ENCODE data around the gene GSTM4.
"Not testable (repeated sequence)": the region's sequence is repeated elsewhere in the genome, so short reads cannot be mapped to it uniquely, and the experiment has no call there.

Gene GSTM4

DNA sequence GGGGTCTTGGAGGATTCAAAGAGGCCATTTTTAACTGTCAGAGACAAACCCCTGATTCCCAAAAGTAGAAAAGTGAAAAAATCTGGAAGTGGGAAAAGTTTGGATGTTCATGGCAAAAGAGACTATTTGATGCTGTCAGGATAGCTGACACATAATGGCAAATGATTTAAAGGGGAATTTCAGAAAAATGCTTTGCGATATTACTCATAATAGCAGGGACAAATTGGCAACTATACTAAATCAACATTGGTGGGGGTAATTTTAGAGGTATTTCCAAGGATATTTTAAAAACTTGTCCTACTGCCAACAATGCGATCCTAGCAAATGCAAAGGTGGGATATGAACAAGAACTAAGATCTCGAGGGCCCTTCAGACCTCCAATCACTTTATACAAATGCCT lies 5.3 kb upstream of the GSTM4 start:
- Histone ChIP-seq H3K4me1 (ENCODE audit: control insufficient read depth in 1 of 2, insufficient read depth in 2 of 2, low read length in 2 of 2) (peaks cover 15 to 20% of the 10 kb centered on the region in 2 donors), H3K4me3 (ENCODE audit: low read depth in 1 of 2, low read length in 2 of 2) (no peak overlapping the region), H3K9me3 (ENCODE audit: control insufficient read depth in 1 of 2, low read length in 2 of 2) (no peaks in the 10 kb centered on the region)

DNA sequence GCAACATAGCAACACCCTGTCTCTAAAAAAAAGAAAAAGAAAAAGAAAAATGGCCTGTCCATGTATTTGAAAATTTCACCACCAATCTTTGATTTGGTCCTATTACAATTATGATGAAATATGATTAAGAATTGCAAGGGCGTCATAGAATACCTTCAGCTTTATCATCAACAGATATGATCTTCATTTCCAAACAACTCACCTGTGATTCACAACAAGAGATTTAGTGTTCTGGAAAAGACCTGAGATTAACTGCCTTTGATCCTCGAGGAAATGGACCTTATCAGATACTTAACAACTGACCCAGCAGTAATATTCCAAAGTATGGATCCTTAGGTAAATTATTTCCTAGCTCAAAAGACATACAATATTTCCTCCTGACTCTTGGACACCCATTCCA lies 3.5 kb upstream of the GSTM4 start:
- Histone ChIP-seq H3K4me3 (ENCODE audit: low read depth in 1 of 2, low read length in 2 of 2) (no peak overlapping the region), H3K36me3 (ENCODE audit: control insufficient read depth in 1 of 2, insufficient read depth in 2 of 2, low read length in 2 of 2) (no peaks in the 10 kb centered on the region), H3K9me3 (ENCODE audit: control insufficient read depth in 1 of 2, low read length in 2 of 2) (no peaks in the 10 kb centered on the region), H3K27me3 (ENCODE audit: control insufficient read depth in 1 of 2, insufficient read depth in 2 of 2, low read length in 2 of 2) (no peaks in the 10 kb centered on the region), H3K9ac (ENCODE audit: low read depth in 1 of 2, low read length in 2 of 2) (no peak overlapping the region), H3K27ac (ENCODE audit: low read depth, low read length) (no peak overlapping the region), H3K4me1 (ENCODE audit: control insufficient read depth in 1 of 2, insufficient read depth in 2 of 2, low read length in 2 of 2) (peaks cover 20 to 22% of the 10 kb centered on the region in 2 donors)

More for the DNA sequence above, 5.3 kb upstream of the GSTM4 start:
- no peak overlapping the region for H3K27ac ChIP-seq (ENCODE audit: low read depth, low read length)
- no peaks in the 10 kb centered on the region for H3K36me3 ChIP-seq (ENCODE audit: control insufficient read depth in 1 of 2, insufficient read depth in 2 of 2, low read length in 2 of 2)
- H3K27me3 ChIP-seq (ENCODE audit: control insufficient read depth in 1 of 2, insufficient read depth in 2 of 2, low read length in 2 of 2) = no peaks in the 10 kb centered on the region
- no peak overlapping the region for H3K9ac ChIP-seq (ENCODE audit: low read depth in 1 of 2, low read length in 2 of 2)

DNA sequence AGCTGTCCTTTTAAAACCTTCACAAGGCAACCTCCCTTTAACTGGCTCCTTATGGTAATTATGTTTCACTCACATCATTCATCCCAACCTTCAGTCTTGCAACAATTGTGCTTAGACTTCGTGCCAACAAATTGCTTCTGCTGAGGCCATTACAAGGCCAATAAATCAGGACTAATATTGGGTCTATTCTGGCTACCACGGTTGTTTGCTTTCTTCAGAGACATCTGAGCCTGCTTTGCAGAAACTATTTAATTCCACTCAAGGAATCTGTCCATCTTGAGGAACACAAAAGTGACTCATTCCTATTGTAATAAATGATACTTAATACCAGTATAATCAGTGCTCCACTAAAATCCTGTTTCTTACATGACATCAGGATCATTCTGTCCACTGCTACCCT lies 2.6 kb upstream of the GSTM4 start:
- Histone ChIP-seq H3K4me3 (ENCODE audit: low read depth in 1 of 2, low read length in 2 of 2) (no peak overlapping the region), H3K4me1 (ENCODE audit: control insufficient read depth in 1 of 2, insufficient read depth in 2 of 2, low read length in 2 of 2) (peaks cover 25 to 29% of the 10 kb centered on the region in 2 donors), H3K9ac (ENCODE audit: low read depth in 1 of 2, low read length in 2 of 2) (no peak overlapping the region), H3K9me3 (ENCODE audit: control insufficient read depth in 1 of 2, low read length in 2 of 2) (no peaks in the 10 kb centered on the region), H3K27me3 (ENCODE audit: control insufficient read depth in 1 of 2, insufficient read depth in 2 of 2, low read length in 2 of 2) (no peaks in the 10 kb centered on the region), H3K27ac (ENCODE audit: low read depth, low read length) (no peak overlapping the region), H3K36me3 (ENCODE audit: control insufficient read depth in 1 of 2, insufficient read depth in 2 of 2, low read length in 2 of 2) (no peaks in the 10 kb centered on the region)

DNA sequence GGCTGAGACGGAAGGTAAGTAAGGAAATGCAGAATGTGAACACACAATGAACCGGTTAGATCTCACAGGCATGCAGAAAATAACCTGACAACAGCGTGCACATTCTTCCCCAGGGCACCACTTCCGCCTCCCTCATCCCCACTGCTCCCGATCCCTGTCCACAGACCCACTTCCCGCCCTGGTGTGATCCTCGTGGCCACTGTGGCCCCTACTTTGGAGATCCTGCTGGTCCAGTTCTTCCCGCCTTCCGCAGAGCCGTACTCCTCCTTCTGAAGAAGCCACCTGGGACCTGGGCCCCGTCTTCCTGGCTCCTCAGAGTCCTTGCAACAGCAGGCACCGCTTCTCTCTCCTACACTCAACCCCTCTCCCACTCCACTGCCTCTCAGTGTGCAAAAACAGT lies 1.4 kb upstream of the GSTM4 start:
- H3K36me3 ChIP-seq (ENCODE audit: control insufficient read depth in 1 of 2, insufficient read depth in 2 of 2, low read length in 2 of 2) = peaks cover 0 to 4% of the 10 kb centered on the region in 2 donors
- H3K27me3 ChIP-seq (ENCODE audit: control insufficient read depth in 1 of 2, insufficient read depth in 2 of 2, low read length in 2 of 2) = no peaks in the 10 kb centered on the region
- H3K4me1 ChIP-seq (ENCODE audit: control insufficient read depth in 1 of 2, insufficient read depth in 2 of 2, low read length in 2 of 2) = peaks cover 33 to 39% of the 10 kb centered on the region in 2 donors
- H3K4me3 ChIP-seq (ENCODE audit: low read depth in 1 of 2, low read length in 2 of 2) = no peak overlapping the region
- no peaks in the 10 kb centered on the region for H3K9me3 ChIP-seq (ENCODE audit: control insufficient read depth in 1 of 2, low read length in 2 of 2)
- no peak overlapping the region for H3K9ac ChIP-seq (ENCODE audit: low read depth in 1 of 2, low read length in 2 of 2)
- H3K27ac ChIP-seq (ENCODE audit: low read depth, low read length) = no peak overlapping the region

DNA sequence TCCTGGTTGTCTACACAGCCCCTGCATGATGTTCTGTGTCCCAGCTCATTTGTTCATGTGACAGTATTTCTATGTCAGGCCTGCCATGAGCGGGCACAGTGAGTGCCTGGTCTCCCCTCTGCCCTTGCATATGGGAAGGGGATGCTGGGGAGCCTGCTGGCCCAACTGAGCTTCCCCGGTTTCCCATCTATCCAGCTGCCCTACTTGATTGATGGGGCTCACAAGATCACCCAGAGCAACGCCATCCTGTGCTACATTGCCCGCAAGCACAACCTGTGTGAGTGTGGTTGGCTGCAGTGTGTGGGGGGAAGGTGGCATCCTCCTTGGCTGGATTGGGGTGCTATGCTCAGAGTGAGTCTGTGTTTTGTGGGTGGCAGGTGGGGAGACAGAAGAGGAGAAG lies 1.5 kb downstream of the GSTM4 start:
- Histone ChIP-seq H3K27ac (ENCODE audit: low read depth, low read length) (no peak overlapping the region), H3K4me1 (ENCODE audit: control insufficient read depth in 1 of 2, insufficient read depth in 2 of 2, low read length in 2 of 2) (peaks cover 33 to 42% of the 10 kb centered on the region in 2 donors), H3K9me3 (ENCODE audit: control insufficient read depth in 1 of 2, low read length in 2 of 2) (no peaks in the 10 kb centered on the region), H3K36me3 (ENCODE audit: control insufficient read depth in 1 of 2, insufficient read depth in 2 of 2, low read length in 2 of 2) (peaks cover 5 to 30% of the 10 kb centered on the region in 2 donors), H3K9ac (ENCODE audit: low read depth in 1 of 2, low read length in 2 of 2) (no peak overlapping the region), H3K4me3 (ENCODE audit: low read depth in 1 of 2, low read length in 2 of 2) (peak overlapping the region; percentile 67 to 90), H3K27me3 (ENCODE audit: control insufficient read depth in 1 of 2, insufficient read depth in 2 of 2, low read length in 2 of 2) (no peaks in the 10 kb centered on the region)

DNA sequence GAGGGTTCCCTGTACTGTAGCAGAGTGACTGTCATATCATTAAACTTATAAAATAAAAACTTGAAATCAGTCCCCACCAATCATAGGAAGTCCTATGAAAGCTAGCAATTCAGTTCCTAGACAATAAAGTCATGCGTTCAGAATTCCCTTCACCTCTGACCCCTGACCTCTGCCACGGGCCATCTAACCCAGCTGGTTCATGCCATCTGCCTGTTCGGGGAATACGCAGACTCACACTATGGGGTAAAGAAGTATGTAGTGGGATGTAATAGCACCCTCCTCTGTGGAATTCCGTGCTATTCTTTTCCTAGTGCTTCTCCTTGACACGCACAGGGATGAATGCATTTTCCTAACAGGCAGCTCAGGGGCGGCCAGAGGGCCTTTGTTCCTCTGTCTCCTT lies 2.1 kb downstream of the GSTM4 start:
- no peaks in the 10 kb centered on the region for H3K9me3 ChIP-seq (ENCODE audit: control insufficient read depth in 1 of 2, low read length in 2 of 2)
- no peak overlapping the region for H3K27ac ChIP-seq (ENCODE audit: low read depth, low read length)
- H3K4me3 ChIP-seq (ENCODE audit: low read depth in 1 of 2, low read length in 2 of 2) = peak overlapping the region in 1 of 2 donors; percentile 90
- H3K4me1 ChIP-seq (ENCODE audit: control insufficient read depth in 1 of 2, insufficient read depth in 2 of 2, low read length in 2 of 2) = peaks cover 33 to 42% of the 10 kb centered on the region in 2 donors
- H3K9ac ChIP-seq (ENCODE audit: low read depth in 1 of 2, low read length in 2 of 2) = no peak overlapping the region
- no peaks in the 10 kb centered on the region for H3K27me3 ChIP-seq (ENCODE audit: control insufficient read depth in 1 of 2, insufficient read depth in 2 of 2, low read length in 2 of 2)
- peaks cover 5 to 30% of the 10 kb centered on the region in 2 donors for H3K36me3 ChIP-seq (ENCODE audit: control insufficient read depth in 1 of 2, insufficient read depth in 2 of 2, low read length in 2 of 2)

DNA sequence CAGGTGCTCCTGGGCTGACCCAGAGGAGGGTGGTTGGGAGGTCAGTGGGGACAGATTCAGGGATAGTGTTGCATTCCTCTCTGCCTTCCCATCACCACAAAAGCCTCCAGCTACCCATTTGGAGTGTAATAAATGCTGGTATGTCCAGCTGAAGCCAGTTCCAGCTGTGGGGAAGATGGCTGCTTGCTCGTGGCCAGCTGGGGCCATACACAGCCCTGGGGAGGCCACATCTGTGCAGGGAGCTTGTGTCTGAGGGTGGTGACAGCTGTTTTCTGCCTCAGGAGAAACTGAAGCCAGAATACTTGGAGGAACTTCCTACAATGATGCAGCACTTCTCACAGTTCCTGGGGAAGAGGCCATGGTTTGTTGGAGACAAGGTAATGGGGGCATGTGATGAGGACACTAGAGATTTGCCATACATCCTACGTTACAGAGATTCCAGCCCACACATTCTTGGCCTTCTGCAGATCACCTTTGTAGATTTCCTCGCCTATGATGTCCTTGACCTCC lies 2.7 kb downstream of the GSTM4 start:
- Histone ChIP-seq H3K36me3 (ENCODE audit: control insufficient read depth in 1 of 2, insufficient read depth in 2 of 2, low read length in 2 of 2) (peaks cover 5 to 30% of the 10 kb centered on the region in 2 donors), H3K4me3 (ENCODE audit: low read depth in 1 of 2, low read length in 2 of 2) (peak overlapping the region in 1 of 2 donors; percentile 10), H3K27ac (ENCODE audit: low read depth, low read length) (no peak overlapping the region), H3K9me3 (ENCODE audit: control insufficient read depth in 1 of 2, low read length in 2 of 2) (no peaks in the 10 kb centered on the region), H3K4me1 (ENCODE audit: control insufficient read depth in 1 of 2, insufficient read depth in 2 of 2, low read length in 2 of 2) (peaks cover 33 to 38% of the 10 kb centered on the region in 2 donors), H3K27me3 (ENCODE audit: control insufficient read depth in 1 of 2, insufficient read depth in 2 of 2, low read length in 2 of 2) (no peaks in the 10 kb centered on the region), H3K9ac (ENCODE audit: low read depth in 1 of 2, low read length in 2 of 2) (no peak overlapping the region)

DNA sequence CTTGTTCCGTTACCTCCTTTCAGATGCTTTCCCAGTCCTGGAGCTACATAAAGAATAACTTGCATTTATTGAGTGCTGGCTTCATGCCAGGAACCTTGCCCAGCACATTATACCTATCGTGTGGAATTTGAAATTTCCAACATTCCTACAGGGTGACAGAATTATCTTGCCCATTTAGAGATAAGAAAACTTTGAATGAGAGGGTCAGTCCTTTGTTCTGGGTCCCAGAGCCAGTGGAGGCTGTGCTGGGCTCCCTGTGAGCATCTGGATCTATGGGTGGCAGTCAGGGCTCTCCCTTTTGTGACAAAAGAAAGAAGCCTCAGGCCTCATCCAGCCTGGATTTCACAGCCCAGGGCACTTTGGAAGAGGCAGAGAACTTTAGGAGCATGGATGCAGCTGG lies 3.2 kb downstream of the GSTM4 start:
- Histone ChIP-seq H3K9ac (ENCODE audit: low read depth in 1 of 2, low read length in 2 of 2) (no peak overlapping the region), H3K36me3 (ENCODE audit: control insufficient read depth in 1 of 2, insufficient read depth in 2 of 2, low read length in 2 of 2) (peaks cover 5 to 30% of the 10 kb centered on the region in 2 donors), H3K9me3 (ENCODE audit: control insufficient read depth in 1 of 2, low read length in 2 of 2) (no peaks in the 10 kb centered on the region), H3K4me1 (ENCODE audit: control insufficient read depth in 1 of 2, insufficient read depth in 2 of 2, low read length in 2 of 2) (peaks cover 32 to 37% of the 10 kb centered on the region in 2 donors), H3K4me3 (ENCODE audit: low read depth in 1 of 2, low read length in 2 of 2) (no peak overlapping the region), H3K27ac (ENCODE audit: low read depth, low read length) (no peak overlapping the region), H3K27me3 (ENCODE audit: control insufficient read depth in 1 of 2, insufficient read depth in 2 of 2, low read length in 2 of 2) (no peaks in the 10 kb centered on the region)

DNA sequence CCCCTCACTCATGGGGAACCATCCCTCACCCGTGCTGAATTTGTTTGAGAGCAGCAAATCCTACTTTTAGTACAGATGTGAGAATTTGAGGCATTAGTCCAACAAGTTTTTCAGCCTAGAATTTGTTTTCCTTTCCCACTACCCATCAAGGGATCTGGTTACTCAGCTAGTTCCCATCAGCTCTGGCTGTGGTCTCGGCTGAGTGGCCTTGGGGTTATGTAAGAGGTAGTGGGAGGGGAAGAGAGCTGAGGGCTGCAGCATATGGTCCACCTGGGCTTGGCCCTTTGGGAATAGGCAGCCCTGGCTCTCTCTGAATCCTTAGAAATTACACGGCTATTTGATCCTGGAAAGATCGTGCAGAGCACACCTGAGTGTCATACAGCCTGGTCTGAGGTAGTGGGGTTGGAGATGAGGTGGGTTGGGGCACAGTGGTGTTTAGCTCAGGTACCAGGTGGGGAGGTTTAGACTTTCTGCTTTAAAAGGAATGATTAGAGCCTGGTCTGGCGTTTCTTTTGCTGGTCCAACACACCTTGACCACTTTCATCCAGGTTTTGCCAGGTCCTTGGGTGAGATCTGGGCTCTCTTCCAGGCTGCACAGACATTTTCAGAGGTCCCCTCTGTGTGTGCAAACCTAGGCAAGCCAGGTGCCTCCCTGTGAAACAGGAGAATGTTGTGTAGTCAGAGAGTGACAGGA lies 4.2 kb downstream of the GSTM4 start:
- Histone ChIP-seq H3K9me3 (ENCODE audit: control insufficient read depth in 1 of 2, low read length in 2 of 2) (no peaks in the 10 kb centered on the region), H3K27ac (ENCODE audit: low read depth, low read length) (no peak overlapping the region), H3K4me1 (ENCODE audit: control insufficient read depth in 1 of 2, insufficient read depth in 2 of 2, low read length in 2 of 2) (peaks cover 23 to 27% of the 10 kb centered on the region in 2 donors), H3K27me3 (ENCODE audit: control insufficient read depth in 1 of 2, insufficient read depth in 2 of 2, low read length in 2 of 2) (no peaks in the 10 kb centered on the region), H3K4me3 (ENCODE audit: low read depth in 1 of 2, low read length in 2 of 2) (no peak overlapping the region), H3K36me3 (ENCODE audit: control insufficient read depth in 1 of 2, insufficient read depth in 2 of 2, low read length in 2 of 2) (peaks cover 5 to 30% of the 10 kb centered on the region in 2 donors), H3K9ac (ENCODE audit: low read depth in 1 of 2, low read length in 2 of 2) (no peak overlapping the region)

DNA sequence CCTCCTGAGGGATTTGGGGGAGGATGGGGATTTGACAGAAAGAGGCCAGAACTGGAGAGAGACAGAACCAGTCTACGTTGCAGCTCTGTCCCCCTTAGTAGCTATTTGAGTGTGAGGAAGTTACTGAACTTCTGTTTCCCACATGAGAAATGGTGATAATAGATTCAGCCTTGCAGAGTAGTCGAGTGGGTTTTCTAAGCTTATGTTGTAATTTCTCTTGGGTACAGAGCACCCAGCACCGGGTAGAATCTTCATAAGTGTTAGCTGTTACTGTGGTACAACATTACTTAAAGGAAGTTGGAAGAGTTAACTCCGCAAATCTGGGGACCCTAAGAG lies 4.8 kb downstream of the GSTM4 start:
- not testable (repeated sequence) for H3K9ac ChIP-seq (ENCODE audit: low read depth in 1 of 2, low read length in 2 of 2); H3K9me3 ChIP-seq (ENCODE audit: control insufficient read depth in 1 of 2, low read length in 2 of 2); H3K27ac ChIP-seq (ENCODE audit: low read depth, low read length)

More for the DNA sequence above, 4.8 kb downstream of the GSTM4 start:
- H3K4me3 ChIP-seq (ENCODE audit: low read depth in 1 of 2, low read length in 2 of 2); H3K27me3 ChIP-seq (ENCODE audit: control insufficient read depth in 1 of 2, insufficient read depth in 2 of 2, low read length in 2 of 2): not testable (repeated sequence)
- peaks cover 18 to 22% of the 10 kb centered on the region in 2 donors for H3K4me1 ChIP-seq (ENCODE audit: control insufficient read depth in 1 of 2, insufficient read depth in 2 of 2, low read length in 2 of 2)
- peaks cover 5 to 30% of the 10 kb centered on the region in 2 donors for H3K36me3 ChIP-seq (ENCODE audit: control insufficient read depth in 1 of 2, insufficient read depth in 2 of 2, low read length in 2 of 2)

Data from duodenal mucosa (tissue), 2 donors.